Esophagus muscularis mucosa (tissue), 4 donors: ENCODE results near the gene PPP1R12C.

Experiments
- EP300 ChIP-seq: sonication (generic); formaldehyde crosslinking; IDR thresholded peaks from one replicate; pipeline ENCODE4 v1.6.1; 2017; ENCODE audit warnings: antibody characterized with exemption
- POLR2A ChIP-seq: fragments of 450-650 bp; IDR thresholded peaks from one replicate; pipeline ENCODE4 v1.6.1; 2017; ENCODE audit warnings: antibody characterized with exemption, moderate library complexity, mild to moderate bottlenecking, low read depth
- POLR2AphosphoS5 ChIP-seq, 2 donors: sonication (generic); formaldehyde crosslinking; IDR thresholded peaks; one replicate each; pipeline ENCODE4 v1.6.1; 2017; ENCODE audit warnings: antibody characterized with exemption in 2 of 2
- TF ChIP-seq, protein P1 (sequence below), 3 experiments: fragments of 200-600 bp in 2 of 3; fragments of 450-650 bp in 1 of 3; sonication (generic) in 2 of 3; IDR thresholded peaks; one replicate each; pipeline ENCODE4 v1.5.1; 2017 to 2019; ENCODE audit warnings: antibody characterized with exemption in 3 of 3, mild to moderate bottlenecking in 2 of 3, moderate library complexity in 1 of 3

DNA sequence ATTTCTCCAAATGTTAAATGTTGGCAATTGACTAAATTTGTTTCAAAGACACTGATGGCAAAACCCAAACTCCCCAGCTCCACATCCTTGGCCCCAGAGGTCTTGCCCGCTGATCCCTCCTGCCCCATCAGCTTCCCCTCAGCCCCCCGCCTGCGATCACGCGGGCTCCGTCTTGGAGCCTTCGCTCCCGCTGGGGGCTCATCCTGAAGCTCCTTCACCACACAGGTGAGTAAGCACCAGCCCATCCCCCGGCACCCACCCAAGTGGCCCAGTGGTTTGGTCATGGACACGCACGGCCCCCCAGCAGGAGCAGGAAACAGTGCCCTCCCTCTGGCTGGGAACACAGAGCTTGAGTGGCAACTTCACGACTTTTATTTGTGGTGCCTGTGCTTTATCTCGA lies 26.9 kb downstream of the PPP1R12C start:
- TF ChIP-seq, protein P1, sequence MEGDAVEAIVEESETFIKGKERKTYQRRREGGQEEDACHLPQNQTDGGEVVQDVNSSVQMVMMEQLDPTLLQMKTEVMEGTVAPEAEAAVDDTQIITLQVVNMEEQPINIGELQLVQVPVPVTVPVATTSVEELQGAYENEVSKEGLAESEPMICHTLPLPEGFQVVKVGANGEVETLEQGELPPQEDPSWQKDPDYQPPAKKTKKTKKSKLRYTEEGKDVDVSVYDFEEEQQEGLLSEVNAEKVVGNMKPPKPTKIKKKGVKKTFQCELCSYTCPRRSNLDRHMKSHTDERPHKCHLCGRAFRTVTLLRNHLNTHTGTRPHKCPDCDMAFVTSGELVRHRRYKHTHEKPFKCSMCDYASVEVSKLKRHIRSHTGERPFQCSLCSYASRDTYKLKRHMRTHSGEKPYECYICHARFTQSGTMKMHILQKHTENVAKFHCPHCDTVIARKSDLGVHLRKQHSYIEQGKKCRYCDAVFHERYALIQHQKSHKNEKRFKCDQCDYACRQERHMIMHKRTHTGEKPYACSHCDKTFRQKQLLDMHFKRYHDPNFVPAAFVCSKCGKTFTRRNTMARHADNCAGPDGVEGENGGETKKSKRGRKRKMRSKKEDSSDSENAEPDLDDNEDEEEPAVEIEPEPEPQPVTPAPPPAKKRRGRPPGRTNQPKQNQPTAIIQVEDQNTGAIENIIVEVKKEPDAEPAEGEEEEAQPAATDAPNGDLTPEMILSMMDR (IDR thresholded peaks at IDR 0.05): no peak
- TF ChIP-seq POLR2A: no peak
- TF ChIP-seq POLR2AphosphoS5 (IDR thresholded peaks at IDR 0.05): peak in 1 of 2 donors; percentile 5
- no peak for TF ChIP-seq EP300
